ENCODE data around the gene HCAR3. TPM values are rescaled to one million over a fixed set of nuclear protein-coding genes. Genes with fewer than 3 reads are reported as not detected.
A peak's percentile ranks its signal among the peaks of the same experiment; 100 is the strongest.
"Not testable (repeated sequence)": the region's sequence is repeated elsewhere in the genome, so short reads cannot be mapped to it uniquely, and the experiment has no call there.

Gene HCAR3
- total RNA-seq, 1 experiment from 2014 or later = not detected

DNA sequence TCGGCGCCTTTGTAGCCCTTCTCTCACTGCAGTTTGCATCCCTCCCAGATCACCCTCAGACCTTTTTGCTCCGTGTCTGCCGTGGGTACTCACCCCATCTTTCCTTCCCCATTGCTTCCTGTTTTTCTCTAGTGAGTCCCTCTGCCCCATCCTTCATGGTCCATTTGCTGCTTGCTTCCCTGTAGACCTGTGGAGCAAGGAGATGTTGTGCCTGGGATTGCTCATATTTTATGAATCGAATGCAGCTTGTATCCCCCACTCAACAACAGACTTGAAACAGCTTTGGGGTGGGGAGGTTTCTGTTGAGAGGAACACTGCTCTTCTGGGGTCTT is 36.7 kb upstream of the HCAR3 start:
- Histone ChIP-seq H3K36me3 (ENCODE audit: control insufficient read depth, insufficient read depth, low read length) (peaks cover 34% of the 10 kb centered on the region), H3K27me3 (ENCODE audit: control insufficient read depth, insufficient read depth, low read length) (no peaks in the 10 kb centered on the region), H3K4me3 (ENCODE audit: low read depth in 2 of 2, low read length in 2 of 2) (peak overlapping the region; percentile 91 to 98), H3K27ac (ENCODE audit: low read length) (peak overlapping the region; percentile 98), H3K4me1 (ENCODE audit: control insufficient read depth, insufficient read depth, low read length) (peaks cover 12% of the 10 kb centered on the region), H3K9me3 (ENCODE audit: control insufficient read depth, insufficient read depth, low read depth, low read length) (no peaks in the 10 kb centered on the region)
- intact Hi-C loops (cut with micrococcal nuclease; ENCODE audit: unreplicated experiment) (loop anchor here (5.0 kb wide), 1 partner anchor 116 kb away; no protein-coding TSS in a partner anchor), in situ Hi-C loops (cut with HindIII; ENCODE audit: low pct_unique_long_range_greater_than_20kb, low sequenced_read_pairs) (no loop called here)
- DNase-seq (ENCODE audit: low read depth, low spot score) = no peak
- TF ChIP-seq, protein P1, sequence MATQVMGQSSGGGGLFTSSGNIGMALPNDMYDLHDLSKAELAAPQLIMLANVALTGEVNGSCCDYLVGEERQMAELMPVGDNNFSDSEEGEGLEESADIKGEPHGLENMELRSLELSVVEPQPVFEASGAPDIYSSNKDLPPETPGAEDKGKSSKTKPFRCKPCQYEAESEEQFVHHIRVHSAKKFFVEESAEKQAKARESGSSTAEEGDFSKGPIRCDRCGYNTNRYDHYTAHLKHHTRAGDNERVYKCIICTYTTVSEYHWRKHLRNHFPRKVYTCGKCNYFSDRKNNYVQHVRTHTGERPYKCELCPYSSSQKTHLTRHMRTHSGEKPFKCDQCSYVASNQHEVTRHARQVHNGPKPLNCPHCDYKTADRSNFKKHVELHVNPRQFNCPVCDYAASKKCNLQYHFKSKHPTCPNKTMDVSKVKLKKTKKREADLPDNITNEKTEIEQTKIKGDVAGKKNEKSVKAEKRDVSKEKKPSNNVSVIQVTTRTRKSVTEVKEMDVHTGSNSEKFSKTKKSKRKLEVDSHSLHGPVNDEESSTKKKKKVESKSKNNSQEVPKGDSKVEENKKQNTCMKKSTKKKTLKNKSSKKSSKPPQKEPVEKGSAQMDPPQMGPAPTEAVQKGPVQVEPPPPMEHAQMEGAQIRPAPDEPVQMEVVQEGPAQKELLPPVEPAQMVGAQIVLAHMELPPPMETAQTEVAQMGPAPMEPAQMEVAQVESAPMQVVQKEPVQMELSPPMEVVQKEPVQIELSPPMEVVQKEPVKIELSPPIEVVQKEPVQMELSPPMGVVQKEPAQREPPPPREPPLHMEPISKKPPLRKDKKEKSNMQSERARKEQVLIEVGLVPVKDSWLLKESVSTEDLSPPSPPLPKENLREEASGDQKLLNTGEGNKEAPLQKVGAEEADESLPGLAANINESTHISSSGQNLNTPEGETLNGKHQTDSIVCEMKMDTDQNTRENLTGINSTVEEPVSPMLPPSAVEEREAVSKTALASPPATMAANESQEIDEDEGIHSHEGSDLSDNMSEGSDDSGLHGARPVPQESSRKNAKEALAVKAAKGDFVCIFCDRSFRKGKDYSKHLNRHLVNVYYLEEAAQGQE (IDR thresholded peaks at IDR 0.05; ENCODE audit: insufficient read depth in 1 of 2, low read depth in 2 of 2, low read length in 1 of 2) = no peak
- TF ChIP-seq TCF7L2 (IDR thresholded peaks at IDR 0.05; ENCODE audit: low read depth, low read length) = no peak
- TF ChIP-seq, protein P2, sequence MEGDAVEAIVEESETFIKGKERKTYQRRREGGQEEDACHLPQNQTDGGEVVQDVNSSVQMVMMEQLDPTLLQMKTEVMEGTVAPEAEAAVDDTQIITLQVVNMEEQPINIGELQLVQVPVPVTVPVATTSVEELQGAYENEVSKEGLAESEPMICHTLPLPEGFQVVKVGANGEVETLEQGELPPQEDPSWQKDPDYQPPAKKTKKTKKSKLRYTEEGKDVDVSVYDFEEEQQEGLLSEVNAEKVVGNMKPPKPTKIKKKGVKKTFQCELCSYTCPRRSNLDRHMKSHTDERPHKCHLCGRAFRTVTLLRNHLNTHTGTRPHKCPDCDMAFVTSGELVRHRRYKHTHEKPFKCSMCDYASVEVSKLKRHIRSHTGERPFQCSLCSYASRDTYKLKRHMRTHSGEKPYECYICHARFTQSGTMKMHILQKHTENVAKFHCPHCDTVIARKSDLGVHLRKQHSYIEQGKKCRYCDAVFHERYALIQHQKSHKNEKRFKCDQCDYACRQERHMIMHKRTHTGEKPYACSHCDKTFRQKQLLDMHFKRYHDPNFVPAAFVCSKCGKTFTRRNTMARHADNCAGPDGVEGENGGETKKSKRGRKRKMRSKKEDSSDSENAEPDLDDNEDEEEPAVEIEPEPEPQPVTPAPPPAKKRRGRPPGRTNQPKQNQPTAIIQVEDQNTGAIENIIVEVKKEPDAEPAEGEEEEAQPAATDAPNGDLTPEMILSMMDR (IDR thresholded peaks at IDR 0.05) = no peak
- no peak for TF ChIP-seq SIN3A (IDR thresholded peaks at IDR 0.05; ENCODE audit: borderline replicate concordance, insufficient read depth, low read depth, low read length)
- no peak for TF ChIP-seq POLR2AphosphoS5 (IDR thresholded peaks at IDR 0.05; ENCODE audit: low read depth, low read length)
- CTCF ChIA-PET = no interaction called here
- POLR2A ChIA-PET = no interaction called here
- BruUV-seq (replicated peaks) = no TSS peak
- ATAC-seq = no peak

DNA sequence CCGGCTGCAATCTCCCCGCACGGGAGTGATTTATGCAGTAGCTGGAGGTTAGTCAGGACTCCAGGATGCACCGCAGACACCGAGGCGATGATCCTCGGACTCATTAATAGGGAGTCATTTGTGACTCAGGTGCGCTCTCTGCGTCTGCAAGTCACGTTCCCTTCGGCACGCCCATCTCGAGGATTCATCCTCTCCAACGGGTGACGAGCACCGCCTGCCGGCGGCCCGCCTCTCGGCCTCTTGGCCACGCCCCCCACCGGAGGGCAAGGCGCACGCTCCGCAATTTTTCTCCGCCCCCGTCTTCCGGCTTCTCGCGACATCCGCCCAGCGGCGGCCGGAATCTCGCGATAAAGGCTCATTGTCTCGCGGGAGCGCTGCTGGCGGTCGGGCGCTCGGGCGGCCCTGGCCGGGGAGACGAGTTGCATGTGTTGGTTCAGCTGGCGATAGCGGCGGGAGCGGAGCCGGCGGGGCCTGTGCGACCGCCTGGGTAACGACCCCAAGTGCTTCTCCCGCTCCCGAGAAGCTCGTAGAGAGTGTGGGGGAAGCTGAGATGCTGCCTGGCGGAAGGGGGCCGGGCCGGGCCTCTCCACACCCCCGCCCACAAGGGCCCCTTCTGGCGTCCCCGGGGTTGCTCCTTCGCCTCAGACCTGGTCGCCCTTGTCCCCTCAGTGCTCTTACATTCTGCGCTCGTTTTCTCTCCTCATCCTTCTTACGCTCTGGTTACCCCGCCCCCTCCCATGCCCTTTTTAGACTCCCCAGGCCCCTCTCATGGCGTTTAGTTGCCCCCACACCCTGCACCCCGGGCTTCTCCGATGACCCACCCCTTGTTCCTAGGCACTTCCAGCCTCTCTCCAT is 36.1 kb upstream of the HCAR3 start, which contains the start of gene DENR:
Gene DENR (plus strand): TSS at position 361 of the 855 bp plus-strand sequence. CDS start 878 bp downstream, outside the sequence.
- intact Hi-C loops (cut with micrococcal nuclease; ENCODE audit: unreplicated experiment) = loop anchor here (5.0 kb wide), 1 partner anchor 115 kb away; no protein-coding TSS in a partner anchor
- BruUV-seq (replicated peaks) = no TSS peak
- Histone ChIP-seq H3K9me3 (ENCODE audit: control insufficient read depth, insufficient read depth, low read depth, low read length) (no peaks in the 10 kb centered on the region), H3K4me3 (ENCODE audit: low read depth in 2 of 2, low read length in 2 of 2) (peak within 1 kb of the TSS; percentile 91 to 98), H3K4me1 (ENCODE audit: control insufficient read depth, insufficient read depth, low read length) (peaks cover 12% of the 10 kb centered on the region), H3K36me3 (ENCODE audit: control insufficient read depth, insufficient read depth, low read length) (peaks cover 34% of the 10 kb centered on the region), H3K27me3 (ENCODE audit: control insufficient read depth, insufficient read depth, low read length) (no peaks in the 10 kb centered on the region), H3K27ac (ENCODE audit: low read length) (peak within 1 kb of the TSS; percentile 98)
- ChIA-PET CTCF (no interaction called here), POLR2A (no interaction called here)
- DNase-seq (ENCODE audit: low read depth, low spot score) (peak; percentile 94), ATAC-seq (peak; percentile 97)
- TF ChIP-seq, protein P2 (IDR thresholded peaks at IDR 0.05) = peak; percentile 92
- TF ChIP-seq POLR2AphosphoS5 (IDR thresholded peaks at IDR 0.05; ENCODE audit: low read depth, low read length) (peak; percentile 95), SIN3A (IDR thresholded peaks at IDR 0.05; ENCODE audit: borderline replicate concordance, insufficient read depth, low read depth, low read length) (peak; percentile 99), TCF7L2 (IDR thresholded peaks at IDR 0.05; ENCODE audit: low read depth, low read length) (no peak)
- TF ChIP-seq, protein P1 (IDR thresholded peaks at IDR 0.05; ENCODE audit: insufficient read depth in 1 of 2, low read depth in 2 of 2, low read length in 1 of 2) = no peak
- in situ Hi-C loops (cut with HindIII; ENCODE audit: low pct_unique_long_range_greater_than_20kb, low sequenced_read_pairs) = no loop called here

DNA sequence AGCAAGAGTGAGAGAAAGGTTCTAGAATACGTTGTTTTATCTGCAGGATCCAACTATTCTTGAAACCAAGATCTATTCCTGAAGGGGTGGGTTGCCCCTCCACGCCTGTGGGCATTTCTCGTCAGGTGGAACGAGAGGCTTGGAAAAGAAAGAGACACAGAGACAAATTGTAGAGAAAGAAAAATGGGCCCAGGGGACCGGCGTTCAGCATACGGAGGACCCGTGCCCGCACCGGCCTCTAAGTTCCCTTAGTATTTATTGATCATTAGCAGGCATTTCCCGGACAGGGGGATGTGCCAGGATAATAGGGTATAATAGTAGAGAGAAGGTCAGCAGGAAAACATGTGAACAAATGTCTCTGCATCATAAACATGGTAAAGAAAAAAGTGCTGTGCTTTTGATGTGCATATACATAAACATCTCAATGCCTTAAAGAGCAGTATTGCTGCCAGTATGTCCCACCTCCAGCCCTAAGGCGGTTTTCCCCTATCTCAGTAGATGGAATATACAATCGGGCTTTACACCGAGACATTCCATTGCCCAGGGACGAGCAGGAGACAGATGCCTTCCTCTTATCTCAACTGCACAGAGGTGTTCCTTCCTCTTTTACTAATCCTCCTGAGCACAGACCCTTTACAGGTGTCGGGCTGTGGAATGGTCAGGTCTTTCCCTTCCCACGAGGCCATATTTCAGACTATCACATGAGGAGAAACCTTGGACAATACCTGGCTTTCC is 34.3 kb upstream of the HCAR3 start:
- ATAC-seq; in situ Hi-C loops (cut with HindIII; ENCODE audit: low pct_unique_long_range_greater_than_20kb, low sequenced_read_pairs); H3K4me3 ChIP-seq (ENCODE audit: low read depth in 2 of 2, low read length in 2 of 2); H3K27me3 ChIP-seq (ENCODE audit: control insufficient read depth, insufficient read depth, low read length); DNase-seq (ENCODE audit: low read depth, low spot score); H3K9me3 ChIP-seq (ENCODE audit: control insufficient read depth, insufficient read depth, low read depth, low read length); BruUV-seq (replicated peaks); H3K27ac ChIP-seq (ENCODE audit: low read length); CTCF ChIA-PET; POLR2A ChIA-PET: not testable (repeated sequence)
- intact Hi-C loops (cut with micrococcal nuclease; ENCODE audit: unreplicated experiment) = loop anchor here (5.0 kb wide), 1 partner anchor 114 kb away; no protein-coding TSS in a partner anchor
- Histone ChIP-seq H3K4me1 (ENCODE audit: control insufficient read depth, insufficient read depth, low read length) (peaks cover 12% of the 10 kb centered on the region), H3K36me3 (ENCODE audit: control insufficient read depth, insufficient read depth, low read length) (peaks cover 25% of the 10 kb centered on the region)
